Tibial nerve (tissue), 4 donors: ENCODE results near the gene TAF1.

Source experiments
- CTCF ChIP-seq, 5 experiments: fragments of 200-600 bp in 3 of 5; fragments of 450-650 bp in 2 of 5; sonication (generic) in 3 of 5; IDR thresholded peaks; one replicate each; pipeline ENCODE4 v1.5.1; 2016 to 2019; ENCODE audit warnings: antibody characterized with exemption in 5 of 5, mild to moderate bottlenecking in 3 of 5, moderate library complexity in 2 of 5
- EP300 ChIP-seq, 2 donors: sonication (generic); formaldehyde crosslinking; IDR thresholded peaks; one replicate each; pipeline ENCODE4 v1.6.1; 2017; ENCODE audit warnings: antibody characterized with exemption in 2 of 2, mild to moderate bottlenecking in 1 of 2
- POLR2A ChIP-seq, 2 donors: fragments of 450-650 bp; IDR thresholded peaks; one replicate each; pipeline ENCODE4 v1.6.1; 2017; ENCODE audit warnings: antibody characterized with exemption in 2 of 2, mild to moderate bottlenecking in 2 of 2, moderate library complexity in 2 of 2

DNA sequence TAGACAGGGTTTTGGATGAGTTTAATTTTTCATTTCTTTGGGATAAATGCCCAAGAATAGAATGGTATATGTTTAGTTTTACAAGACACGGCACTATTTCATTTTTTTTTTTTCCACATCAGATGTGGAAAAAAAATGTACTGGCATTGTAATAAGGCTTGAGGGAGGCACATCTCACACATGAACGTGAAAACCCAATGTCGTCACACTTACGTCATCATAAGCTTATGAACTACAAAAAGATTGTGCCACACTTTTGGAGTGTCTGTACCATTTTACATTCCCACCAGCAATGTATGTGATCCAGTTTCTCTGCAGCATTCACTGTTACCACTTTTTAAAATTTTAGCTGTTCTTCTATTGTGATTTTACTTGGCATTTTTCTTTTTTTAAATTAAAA is 74.2 kb downstream of the TAF1 start:
- no peak for TF ChIP-seq CTCF (IDR thresholded peaks at IDR 0.05)
- no peak for TF ChIP-seq POLR2A (IDR thresholded peaks at IDR 0.05)
- TF ChIP-seq EP300 (IDR thresholded peaks at IDR 0.05), result no peak
